D341Med (cell line): ENCODE results near the gene WSB1.
"Not testable (repeated sequence)": the region's sequence is repeated elsewhere in the genome, so short reads cannot be mapped to it uniquely, and the experiment has no call there.

Experiments
- DNase-seq: peaks from one replicate; pipeline ENCODE4 v3.0.0; 2012; ENCODE audit warnings: low spot score

Gene WSB1

GRCh38 chr17:27293898-27294688, at the start of gene WSB1:
Gene WSB1 (plus strand): TSS chr17:27294114. CDS start chr17:27294396, 282 bp downstream.
- peak; percentile 100 for DNase-seq

GRCh38 chr17:27244491-27245223, 49.3 kb upstream of the WSB1 start:
- DNase-seq: no peak

GRCh38 chr17:27245230-27245696, 48.7 kb upstream of the WSB1 start:
- peak; percentile 96 for DNase-seq

- DNase-seq: no peak
Measured at GRCh38 chr17:27246537-27246936, 47.4 kb upstream of the WSB1 start.

- DNase-seq: no peak
Measured at GRCh38 chr17:27247071-27247957, 46.6 kb upstream of the WSB1 start.

GRCh38 chr17:27247958-27248342, 46.0 kb upstream of the WSB1 start:
- DNase-seq: no peak

GRCh38 chr17:27250791-27251190, 43.1 kb upstream of the WSB1 start:
- DNase-seq: not testable (repeated sequence)

GRCh38 chr17:27254802-27255201, 39.1 kb upstream of the WSB1 start:
- DNase-seq: not testable (repeated sequence)

- no peak for DNase-seq
Measured at GRCh38 chr17:27256225-27257030, 37.5 kb upstream of the WSB1 start.

GRCh38 chr17:27257031-27257357, 36.9 kb upstream of the WSB1 start:
- DNase-seq: no peak

- no peak for DNase-seq
Measured at GRCh38 chr17:27259356-27259755, 34.6 kb upstream of the WSB1 start.

GRCh38 chr17:27263386-27263785, 30.5 kb upstream of the WSB1 start:
- DNase-seq: no peak

GRCh38 chr17:27264068-27264812, 29.7 kb upstream of the WSB1 start:
- no peak for DNase-seq

GRCh38 chr17:27265333-27265732, 28.6 kb upstream of the WSB1 start:
- DNase-seq: no peak

- no peak for DNase-seq
Measured at GRCh38 chr17:27266228-27266627, 27.7 kb upstream of the WSB1 start.

- DNase-seq: peak; percentile 78
Measured at GRCh38 chr17:27268394-27269085, 25.4 kb upstream of the WSB1 start.

GRCh38 chr17:27269201-27269600, 24.7 kb upstream of the WSB1 start:
- DNase-seq: no peak

GRCh38 chr17:27269974-27270373, 23.9 kb upstream of the WSB1 start:
- DNase-seq: no peak

GRCh38 chr17:27276653-27277156, 17.2 kb upstream of the WSB1 start:
- peak; percentile 77 for DNase-seq

GRCh38 chr17:27279132-27279531, 14.8 kb upstream of the WSB1 start:
- not testable (repeated sequence) for DNase-seq
